Type B pancreatic cell (in vitro differentiated cells): ENCODE data around the gene POLDIP3. TPM values are rescaled to one million over a fixed set of nuclear protein-coding genes. Genes with fewer than 3 reads are reported as not detected.
"Not testable (repeated sequence)": the region's sequence is repeated elsewhere in the genome, so short reads cannot be mapped to it uniquely, and the experiment has no call there.

ENCODE experiments used
- DNase-seq: peaks from one replicate; pipeline ENCODE4 v3.0.0; 2021; ENCODE audit warnings: mixed read lengths; ENCODE audit not compliant: unreplicated experiment; ENCODE audit errors: extremely low spot score
- H3K27ac Mint-ChIP-seq: 2 replicates; pipeline ENCODE4 v1.8.0; 2021; ENCODE audit warnings: mild to moderate bottlenecking, mixed read lengths
- H3K27me3 Mint-ChIP-seq: 2 replicates; pipeline ENCODE4 v1.8.0; 2021; ENCODE audit warnings: mixed read lengths
- H3K36me3 Mint-ChIP-seq: 2 replicates; pipeline ENCODE4 v1.8.0; 2021; ENCODE audit warnings: mixed read lengths
- H3K4me1 Mint-ChIP-seq: one replicate; pipeline ENCODE4 v1.8.0; 2021; ENCODE audit warnings: mixed read lengths; ENCODE audit not compliant: unreplicated experiment
- H3K4me3 Mint-ChIP-seq: 2 replicates; pipeline ENCODE4 v1.8.0; 2021; ENCODE audit warnings: mild to moderate bottlenecking, mixed read lengths
- H3K9me3 Mint-ChIP-seq: 2 replicates; pipeline ENCODE4 v1.8.0; 2021; ENCODE audit warnings: mixed read lengths
- total RNA-seq: library from RNA; stranded (reverse); gene quantifications from 2 replicates; pipeline ENCODE4 v1.2.1, GENCODE V29; 2021; ENCODE audit warnings: low replicate concordance
- TF ChIP-seq, protein P1 (sequence below): fragments of 200-600 bp; sonication (generic); conservative IDR thresholded peaks from 2 replicates; pipeline ENCODE4 v1.5.0; 2021; ENCODE audit warnings: antibody characterized with exemption, mild to moderate bottlenecking

The POLDIP3 gene
- total RNA-seq, 1 donor from 2014 or later, result 86.9 TPM

- TF ChIP-seq, protein P1, sequence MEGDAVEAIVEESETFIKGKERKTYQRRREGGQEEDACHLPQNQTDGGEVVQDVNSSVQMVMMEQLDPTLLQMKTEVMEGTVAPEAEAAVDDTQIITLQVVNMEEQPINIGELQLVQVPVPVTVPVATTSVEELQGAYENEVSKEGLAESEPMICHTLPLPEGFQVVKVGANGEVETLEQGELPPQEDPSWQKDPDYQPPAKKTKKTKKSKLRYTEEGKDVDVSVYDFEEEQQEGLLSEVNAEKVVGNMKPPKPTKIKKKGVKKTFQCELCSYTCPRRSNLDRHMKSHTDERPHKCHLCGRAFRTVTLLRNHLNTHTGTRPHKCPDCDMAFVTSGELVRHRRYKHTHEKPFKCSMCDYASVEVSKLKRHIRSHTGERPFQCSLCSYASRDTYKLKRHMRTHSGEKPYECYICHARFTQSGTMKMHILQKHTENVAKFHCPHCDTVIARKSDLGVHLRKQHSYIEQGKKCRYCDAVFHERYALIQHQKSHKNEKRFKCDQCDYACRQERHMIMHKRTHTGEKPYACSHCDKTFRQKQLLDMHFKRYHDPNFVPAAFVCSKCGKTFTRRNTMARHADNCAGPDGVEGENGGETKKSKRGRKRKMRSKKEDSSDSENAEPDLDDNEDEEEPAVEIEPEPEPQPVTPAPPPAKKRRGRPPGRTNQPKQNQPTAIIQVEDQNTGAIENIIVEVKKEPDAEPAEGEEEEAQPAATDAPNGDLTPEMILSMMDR, result no peak
- Mint-ChIP-seq H3K9me3 (no peaks in the 10 kb centered on the region), H3K4me3 (no peak overlapping the region), H3K27ac (no peak overlapping the region), H3K27me3 (no peaks in the 10 kb centered on the region), H3K4me1 (peaks cover 10% of the 10 kb centered on the region), H3K36me3 (peaks cover 12% of the 10 kb centered on the region)
- no peak for DNase-seq
Observed at GRCh38 chr22:42584364-42584940, 30.2 kb downstream of the POLDIP3 start.

GRCh38 chr22:42582987-42583386, 31.7 kb downstream of the POLDIP3 start:
- Mint-ChIP-seq H3K4me1 (peaks cover 10% of the 10 kb centered on the region), H3K27me3 (no peaks in the 10 kb centered on the region), H3K9me3 (no peaks in the 10 kb centered on the region), H3K4me3 (peak overlapping the region; percentile 89), H3K27ac (no peak overlapping the region), H3K36me3 (peaks cover 12% of the 10 kb centered on the region)
- no peak for DNase-seq
- TF ChIP-seq, protein P1, result no peak

- H3K4me3 Mint-ChIP-seq, result peak overlapping the region; percentile 99
- H3K4me1 Mint-ChIP-seq, result peaks cover 10% of the 10 kb centered on the region
- H3K27ac Mint-ChIP-seq, result peak overlapping the region; percentile 97
- H3K9me3 Mint-ChIP-seq, result no peaks in the 10 kb centered on the region
- peaks cover 8% of the 10 kb centered on the region for H3K36me3 Mint-ChIP-seq
- no peaks in the 10 kb centered on the region for H3K27me3 Mint-ChIP-seq
- TF ChIP-seq, protein P1, result no peak
- peak; percentile 87 for DNase-seq
Observed at GRCh38 chr22:42581762-42582716, 32.6 kb downstream of the POLDIP3 start.

GRCh38 chr22:42581194-42581761, 33.4 kb downstream of the POLDIP3 start:
- H3K27me3 Mint-ChIP-seq, H3K36me3 Mint-ChIP-seq, DNase-seq, H3K9me3 Mint-ChIP-seq: not testable (repeated sequence)
- Mint-ChIP-seq H3K4me1 (peaks cover 10% of the 10 kb centered on the region), H3K27ac (peak overlapping the region; percentile 97), H3K4me3 (peak overlapping the region; percentile 99)

DNA sequence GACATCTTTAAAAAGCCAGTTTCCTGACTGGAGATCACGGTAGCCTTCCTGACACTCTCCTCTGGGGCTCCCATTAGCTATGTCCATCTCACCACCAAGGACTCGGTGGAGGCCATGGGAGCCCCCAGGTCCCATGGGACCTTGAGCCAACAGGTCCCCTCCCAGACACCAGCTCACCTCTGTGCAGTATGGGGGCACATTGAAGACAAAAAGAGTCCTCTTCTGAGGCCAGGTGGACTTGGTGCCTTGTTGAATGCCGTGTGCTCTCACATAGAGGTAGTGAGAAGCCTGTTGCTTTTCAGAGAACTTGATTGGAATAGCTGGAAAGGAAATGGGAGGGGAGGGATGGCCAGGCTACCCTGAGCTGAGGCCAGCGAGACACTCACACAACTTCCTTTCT, 34.6 kb downstream of the POLDIP3 start:
- not testable (repeated sequence) for H3K27ac Mint-ChIP-seq, H3K36me3 Mint-ChIP-seq, DNase-seq, H3K9me3 Mint-ChIP-seq, H3K27me3 Mint-ChIP-seq
- peaks cover 10% of the 10 kb centered on the region for H3K4me1 Mint-ChIP-seq
- peak overlapping the region; percentile 58 for H3K4me3 Mint-ChIP-seq

DNA sequence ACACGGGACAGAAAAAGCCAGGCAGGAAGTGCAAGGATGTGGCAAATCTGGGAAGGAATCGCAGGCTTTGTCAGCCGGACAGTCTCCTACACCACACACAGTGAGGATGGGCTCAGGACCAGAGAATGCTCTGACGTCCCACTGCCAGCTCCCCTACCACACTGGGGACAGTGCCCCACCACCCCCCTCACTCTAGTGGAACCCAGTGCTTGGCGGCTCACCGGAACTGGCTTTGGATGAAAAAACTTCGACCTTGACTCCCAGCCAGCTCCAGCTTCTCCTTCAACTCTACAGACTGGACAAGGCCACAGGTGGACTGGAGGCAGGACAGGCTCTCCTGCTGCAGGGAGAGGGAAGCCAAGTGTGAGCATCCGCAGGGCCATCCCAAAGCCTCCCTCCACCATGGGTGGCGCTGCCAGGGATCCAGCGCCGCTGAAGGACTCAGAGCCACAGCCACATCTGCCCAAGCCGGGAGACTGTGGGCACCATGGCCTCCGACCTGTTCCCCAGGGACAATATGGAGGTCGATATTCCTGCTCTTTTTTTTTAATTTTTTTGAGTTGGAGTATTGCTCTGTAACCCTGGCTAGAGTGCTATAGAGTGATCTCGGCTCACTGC, 37.0 kb downstream of the POLDIP3 start:
- H3K9me3 Mint-ChIP-seq, result no peaks in the 10 kb centered on the region
- no peaks in the 10 kb centered on the region for H3K36me3 Mint-ChIP-seq
- H3K4me1 Mint-ChIP-seq, result peaks cover 10% of the 10 kb centered on the region
- TF ChIP-seq, protein P1, result no peak
- H3K4me3 Mint-ChIP-seq, result no peak overlapping the region
- no peak overlapping the region for H3K27ac Mint-ChIP-seq
- no peaks in the 10 kb centered on the region for H3K27me3 Mint-ChIP-seq
- no peak for DNase-seq

DNA sequence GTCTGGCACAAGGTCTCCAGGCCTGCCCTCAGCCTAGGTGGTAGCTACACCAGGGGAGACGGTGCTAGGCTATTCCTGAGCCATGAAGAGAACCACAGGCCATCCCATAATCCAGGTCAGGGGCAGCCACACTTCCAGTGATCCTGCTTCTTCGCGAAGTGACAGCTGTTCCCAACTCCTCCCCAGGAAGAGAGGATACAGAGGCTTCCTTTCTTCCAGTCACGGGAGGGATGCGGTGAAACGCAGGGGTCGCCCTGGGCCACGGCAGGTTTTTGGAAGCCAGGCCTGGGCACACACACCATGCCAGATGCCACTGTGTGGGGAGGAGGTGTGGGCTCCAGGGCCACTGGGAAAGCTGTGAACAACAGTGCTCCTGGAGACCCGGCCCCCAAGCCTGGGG, 37.5 kb downstream of the POLDIP3 start:
- not testable (repeated sequence) for H3K4me3 Mint-ChIP-seq, DNase-seq, H3K27me3 Mint-ChIP-seq, H3K4me1 Mint-ChIP-seq, H3K9me3 Mint-ChIP-seq, H3K27ac Mint-ChIP-seq, H3K36me3 Mint-ChIP-seq

DNA sequence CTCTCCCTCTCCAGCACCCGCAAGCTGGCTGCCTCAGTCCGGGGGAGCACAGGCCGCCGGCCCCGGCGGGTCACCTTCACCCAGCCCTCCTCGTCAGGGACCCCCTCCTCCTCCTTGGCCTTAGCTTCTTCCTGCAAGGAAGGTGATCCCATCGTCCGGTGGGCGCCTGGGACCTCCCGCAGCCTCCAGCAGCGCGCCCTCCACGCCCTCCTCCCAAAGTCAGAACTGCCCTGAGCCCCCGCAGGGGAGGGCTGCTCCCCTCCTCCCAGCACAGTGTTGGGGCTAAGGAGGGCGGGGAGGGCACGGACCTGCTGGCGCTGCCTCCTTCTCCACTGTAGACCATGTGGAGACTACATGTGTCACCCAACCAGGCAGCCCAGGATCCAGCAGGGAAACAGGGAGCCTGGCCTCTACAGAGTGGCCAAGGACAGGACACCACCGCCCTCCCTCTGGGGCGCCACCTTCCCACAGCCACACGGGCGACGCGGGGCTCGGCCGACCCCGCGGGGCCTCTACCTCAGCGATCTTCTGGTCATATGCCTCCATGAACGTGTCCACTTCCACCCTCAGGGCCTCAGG, 38.6 kb downstream of the POLDIP3 start:
- not testable (repeated sequence) for H3K27ac Mint-ChIP-seq, DNase-seq, H3K9me3 Mint-ChIP-seq, H3K4me3 Mint-ChIP-seq, H3K27me3 Mint-ChIP-seq, H3K36me3 Mint-ChIP-seq, H3K4me1 Mint-ChIP-seq

DNA sequence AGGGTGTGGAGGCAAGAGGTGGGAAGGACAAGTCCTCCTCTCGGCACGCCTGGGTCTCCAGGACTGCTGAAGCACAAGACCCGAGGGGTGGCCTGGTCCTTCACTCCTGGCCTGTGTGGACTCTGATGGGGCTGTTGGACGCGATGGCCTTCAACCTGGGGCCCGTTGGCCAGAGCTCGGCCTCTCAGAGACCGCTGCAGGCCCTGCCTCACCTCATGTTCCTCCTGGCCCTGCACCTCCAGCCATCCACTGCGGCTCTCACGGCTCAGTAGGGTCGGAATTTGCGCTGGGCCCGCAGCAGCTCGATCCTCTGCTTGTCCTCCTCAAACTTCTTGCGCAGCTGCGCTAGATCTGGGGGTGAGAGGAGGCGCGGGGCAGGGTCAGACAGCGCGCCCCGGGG, 40.2 kb downstream of the POLDIP3 start:
- H3K4me3 Mint-ChIP-seq, H3K36me3 Mint-ChIP-seq: not testable (repeated sequence)

More for the DNA sequence above, 40.2 kb downstream of the POLDIP3 start:
- not testable (repeated sequence) for H3K4me1 Mint-ChIP-seq, H3K9me3 Mint-ChIP-seq, H3K27me3 Mint-ChIP-seq, DNase-seq, H3K27ac Mint-ChIP-seq
